Suprapubic skin (tissue), 4 donors: ENCODE data around the gene PREX1. TPM values are rescaled to one million over a fixed set of nuclear protein-coding genes. Genes with fewer than 3 reads are reported as not detected.

Experiments used
- DNase-seq, 2 donors: peaks; one replicate each; pipeline ENCODE4 v3.0.0-alpha.2; 2019; ENCODE audit warnings: low spot score in 2 of 2
- H3K27ac ChIP-seq: fragments of 200-600 bp; sonication (generic); one replicate; pipeline ENCODE4 v1.5.1; 2019
- H3K27me3 ChIP-seq: fragments of 200-600 bp; sonication (generic); one replicate; pipeline ENCODE4 v1.5.1; 2019
- H3K36me3 ChIP-seq: fragments of 200-600 bp; sonication (generic); one replicate; pipeline ENCODE4 v1.5.1; 2019
- H3K4me1 ChIP-seq: fragments of 200-600 bp; sonication (generic); one replicate; pipeline ENCODE4 v1.5.1; 2019
- H3K4me3 ChIP-seq: fragments of 200-600 bp; sonication (generic); one replicate; pipeline ENCODE4 v1.5.1; 2019; ENCODE audit warnings: mild to moderate bottlenecking
- H3K9me3 ChIP-seq: fragments of 200-600 bp; sonication (generic); one replicate; pipeline ENCODE4 v1.5.1; 2019
- EP300 ChIP-seq: sonication (generic); formaldehyde crosslinking; IDR thresholded peaks from one replicate; pipeline ENCODE4 v1.6.1; 2017; ENCODE audit warnings: antibody characterized with exemption
- POLR2A ChIP-seq, 2 donors: fragments of 450-650 bp; IDR thresholded peaks; one replicate each; pipeline ENCODE4 v1.6.1; 2017; ENCODE audit warnings: antibody characterized with exemption in 2 of 2, mild to moderate bottlenecking in 2 of 2, moderate library complexity in 2 of 2
- POLR2AphosphoS5 ChIP-seq, 3 donors: sonication (generic); formaldehyde crosslinking; IDR thresholded peaks; one replicate each; pipeline ENCODE4 v1.6.1; 2017; ENCODE audit warnings: antibody characterized with exemption in 3 of 3
- WGBS: methylation state at CpG from one replicate; pipeline ENCODE4 v1.1.5; 2018; 5-methylcytosine and 5-hydroxymethylcytosine counted together
- total RNA-seq, 4 donors: library from RNA; depleted of rRNA; stranded (reverse); fragments of >200 nt; gene quantifications; one replicate each; pipeline ENCODE4 v1.1.0, GENCODE V29; 2016
- TF ChIP-seq, protein P1 (sequence below), 2 donors: fragments of 200-600 bp in 1 of 2; fragments of 450-650 bp in 1 of 2; sonication (generic) in 1 of 2; IDR thresholded peaks; one replicate each; pipeline ENCODE4 v1.5.1; 2016 to 2019; ENCODE audit warnings: antibody characterized with exemption in 2 of 2, mild to moderate bottlenecking in 1 of 2, moderate library complexity in 1 of 2

PREX1 gene
- total RNA-seq, 4 donors from 2014 or later, result 4.7 to 15.1 (median 10.2) TPM

DNA sequence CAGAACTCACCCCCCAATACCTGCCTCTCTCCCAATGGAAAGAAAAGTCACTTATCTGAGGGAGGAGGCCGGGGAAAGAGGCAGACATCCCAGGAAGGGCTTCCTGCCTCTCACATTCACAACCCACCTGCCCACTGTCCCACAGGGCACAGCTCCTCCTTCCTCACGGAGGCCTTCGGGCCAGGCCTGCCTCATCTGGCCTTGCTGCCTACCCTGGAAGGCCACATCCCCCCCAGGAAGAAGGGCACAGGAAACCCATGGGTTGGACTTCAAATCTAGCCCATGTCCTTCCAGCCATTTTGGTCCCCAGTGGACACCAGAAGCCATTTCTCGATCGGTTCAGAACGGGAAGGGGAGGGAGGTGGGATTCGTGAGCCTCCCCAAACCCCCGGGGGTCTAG lies 162.0 kb downstream of the PREX1 start:
- Histone ChIP-seq H3K27me3 (no peaks in the 10 kb centered on the region), H3K9me3 (no peaks in the 10 kb centered on the region), H3K4me3 (no peak overlapping the region), H3K4me1 (no peaks in the 10 kb centered on the region), H3K27ac (no peak overlapping the region), H3K36me3 (no peaks in the 10 kb centered on the region)
- no peak for DNase-seq
- TF ChIP-seq, protein P1, sequence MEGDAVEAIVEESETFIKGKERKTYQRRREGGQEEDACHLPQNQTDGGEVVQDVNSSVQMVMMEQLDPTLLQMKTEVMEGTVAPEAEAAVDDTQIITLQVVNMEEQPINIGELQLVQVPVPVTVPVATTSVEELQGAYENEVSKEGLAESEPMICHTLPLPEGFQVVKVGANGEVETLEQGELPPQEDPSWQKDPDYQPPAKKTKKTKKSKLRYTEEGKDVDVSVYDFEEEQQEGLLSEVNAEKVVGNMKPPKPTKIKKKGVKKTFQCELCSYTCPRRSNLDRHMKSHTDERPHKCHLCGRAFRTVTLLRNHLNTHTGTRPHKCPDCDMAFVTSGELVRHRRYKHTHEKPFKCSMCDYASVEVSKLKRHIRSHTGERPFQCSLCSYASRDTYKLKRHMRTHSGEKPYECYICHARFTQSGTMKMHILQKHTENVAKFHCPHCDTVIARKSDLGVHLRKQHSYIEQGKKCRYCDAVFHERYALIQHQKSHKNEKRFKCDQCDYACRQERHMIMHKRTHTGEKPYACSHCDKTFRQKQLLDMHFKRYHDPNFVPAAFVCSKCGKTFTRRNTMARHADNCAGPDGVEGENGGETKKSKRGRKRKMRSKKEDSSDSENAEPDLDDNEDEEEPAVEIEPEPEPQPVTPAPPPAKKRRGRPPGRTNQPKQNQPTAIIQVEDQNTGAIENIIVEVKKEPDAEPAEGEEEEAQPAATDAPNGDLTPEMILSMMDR (IDR thresholded peaks at IDR 0.05), result no peak
- TF ChIP-seq POLR2A (IDR thresholded peaks at IDR 0.05) (no peak), POLR2AphosphoS5 (IDR thresholded peaks at IDR 0.05) (no peak), EP300 (no peak)
- 96% methylated on average over 3 of the region's 8 CpGs for WGBS

DNA sequence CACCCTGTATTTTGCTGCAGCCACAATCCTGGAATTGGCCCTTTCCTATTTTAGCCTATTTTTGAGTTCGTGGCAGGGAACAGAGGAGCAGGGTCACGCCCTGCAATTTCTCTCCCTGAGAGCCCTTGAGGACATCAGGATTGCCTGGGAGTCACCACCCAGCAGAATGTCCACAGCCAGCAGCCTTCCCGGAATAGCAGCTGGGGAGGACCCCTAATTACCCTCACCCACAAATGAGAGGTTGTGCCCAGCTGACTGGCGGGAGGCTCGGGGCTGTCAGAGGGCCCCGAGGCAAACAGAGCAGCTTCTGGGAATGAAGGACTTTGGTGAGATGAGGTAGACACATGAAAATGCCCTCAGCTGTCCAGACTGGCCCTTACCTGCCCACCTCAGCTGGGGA lies 165.1 kb downstream of the PREX1 start:
- 78% methylated on average over 4 of the region's 6 CpGs for WGBS
- Histone ChIP-seq H3K4me3 (no peak overlapping the region), H3K4me1 (peaks cover 20% of the 10 kb centered on the region), H3K9me3 (no peaks in the 10 kb centered on the region), H3K27me3 (no peaks in the 10 kb centered on the region), H3K36me3 (no peaks in the 10 kb centered on the region), H3K27ac (no peak overlapping the region)
- DNase-seq, result no peak
- TF ChIP-seq POLR2A (IDR thresholded peaks at IDR 0.05) (no peak), POLR2AphosphoS5 (IDR thresholded peaks at IDR 0.05) (no peak), EP300 (no peak)
- TF ChIP-seq, protein P1 (IDR thresholded peaks at IDR 0.05), result no peak

DNA sequence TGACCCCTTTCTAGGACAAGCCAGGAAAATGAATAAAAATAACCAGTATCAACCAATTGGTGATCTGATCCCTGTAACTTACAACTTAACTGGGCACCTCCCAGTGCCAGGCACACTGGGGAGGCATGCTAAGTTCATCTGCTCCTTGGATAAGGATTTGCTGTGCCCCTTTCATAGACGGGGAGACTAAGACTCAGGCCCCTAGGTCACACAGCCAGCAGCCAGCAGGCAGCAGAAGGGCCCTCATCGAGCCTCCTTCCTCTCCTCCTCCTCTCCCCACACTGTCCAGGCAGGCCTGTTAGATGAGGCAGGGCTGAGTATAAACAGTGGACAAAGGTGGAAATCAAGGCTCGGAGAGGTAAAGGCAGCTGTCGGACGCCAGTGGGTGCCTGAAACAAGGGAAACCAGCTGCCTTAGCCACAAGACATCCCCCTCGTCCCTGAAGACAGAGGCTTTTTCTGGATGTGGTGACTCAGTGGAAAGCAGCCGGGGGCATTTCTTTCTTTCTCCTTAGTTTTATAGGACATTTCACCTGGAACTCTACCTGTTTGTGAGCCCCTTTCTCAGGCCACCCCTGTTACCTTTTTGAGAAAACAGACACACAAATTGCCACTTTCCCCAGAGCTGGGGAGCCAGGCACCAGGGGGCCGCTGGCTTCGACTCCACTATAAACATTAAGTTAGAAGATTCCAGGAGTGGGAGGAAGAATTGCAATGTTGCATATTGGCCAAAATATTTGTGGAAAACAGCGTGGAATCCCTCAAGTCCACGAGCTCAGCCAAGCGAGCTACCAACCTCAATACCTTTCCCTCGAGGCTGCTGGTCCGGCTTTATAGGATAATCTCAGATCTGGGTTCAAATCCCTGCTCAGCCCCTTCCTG lies 166.0 kb downstream of the PREX1 start:
- 74% methylated on average over 14 of the region's 14 CpGs for WGBS
- no peaks in the 10 kb centered on the region for H3K36me3 ChIP-seq

DNA sequence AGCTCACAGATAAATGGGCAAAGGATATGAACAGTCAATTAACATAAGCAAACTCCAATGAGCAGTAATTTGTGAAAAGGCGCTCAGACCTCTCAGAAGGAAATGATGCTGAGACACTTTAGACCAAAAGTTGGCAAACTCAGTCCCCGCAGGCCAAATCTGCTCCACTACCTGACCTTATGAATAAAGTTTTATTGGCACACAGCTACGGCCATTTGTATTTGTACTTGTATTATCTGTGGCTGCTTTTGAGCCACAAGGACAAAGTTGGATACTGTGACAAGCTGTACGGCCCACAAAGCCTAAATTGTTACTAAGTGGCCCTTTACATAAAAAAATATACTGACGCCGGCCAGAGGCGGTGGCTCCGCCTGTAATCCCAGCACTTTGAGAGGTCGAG lies 167.0 kb downstream of the PREX1 start:
- WGBS, result 94% methylated on average over 9 of the region's 9 CpGs
- Histone ChIP-seq H3K9me3 (no peaks in the 10 kb centered on the region), H3K27ac (no peak overlapping the region), H3K27me3 (no peaks in the 10 kb centered on the region), H3K36me3 (no peaks in the 10 kb centered on the region), H3K4me3 (no peak overlapping the region), H3K4me1 (peaks cover 20% of the 10 kb centered on the region)
- TF ChIP-seq, protein P1 (IDR thresholded peaks at IDR 0.05), result no peak
- no peak for TF ChIP-seq POLR2AphosphoS5 (IDR thresholded peaks at IDR 0.05)
- no peak for DNase-seq

More for the DNA sequence above, 166.0 kb downstream of the PREX1 start:
- Histone ChIP-seq H3K27me3 (no peaks in the 10 kb centered on the region), H3K9me3 (no peaks in the 10 kb centered on the region), H3K4me3 (no peak overlapping the region), H3K4me1 (peaks cover 20% of the 10 kb centered on the region), H3K27ac (no peak overlapping the region)
- DNase-seq, result no peak
- no peak for TF ChIP-seq EP300
- TF ChIP-seq, protein P1 (IDR thresholded peaks at IDR 0.05), result no peak
- TF ChIP-seq POLR2AphosphoS5 (IDR thresholded peaks at IDR 0.05), result no peak
- no peak for TF ChIP-seq POLR2A (IDR thresholded peaks at IDR 0.05)

DNA sequence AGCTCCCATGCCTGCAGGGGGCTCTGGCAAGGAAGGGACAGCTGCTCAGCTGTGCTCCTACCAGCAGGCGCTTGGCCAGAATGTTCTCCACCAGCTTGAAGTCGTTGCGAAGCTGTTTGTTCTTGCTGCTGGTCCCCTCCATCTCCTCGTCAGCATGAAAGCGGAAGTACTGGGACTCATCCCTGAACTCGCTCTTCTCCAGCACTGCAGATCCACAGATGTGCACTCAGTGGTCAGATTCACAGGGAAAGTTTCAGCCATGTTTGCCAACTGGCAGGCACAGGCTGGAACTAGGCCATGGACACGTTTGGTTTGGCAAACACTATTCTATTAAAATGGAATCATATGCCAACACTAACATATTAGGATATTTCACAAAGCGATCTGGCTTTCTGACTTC lies 167.9 kb downstream of the PREX1 start:
- Histone ChIP-seq H3K36me3 (peaks cover 4% of the 10 kb centered on the region), H3K9me3 (no peaks in the 10 kb centered on the region), H3K4me1 (peaks cover 20% of the 10 kb centered on the region), H3K4me3 (no peak overlapping the region), H3K27me3 (no peaks in the 10 kb centered on the region), H3K27ac (no peak overlapping the region)
- DNase-seq, result no peak
- WGBS, result 40% methylated on average over 6 of the region's 8 CpGs
- TF ChIP-seq POLR2A (IDR thresholded peaks at IDR 0.05) (no peak), EP300 (no peak), POLR2AphosphoS5 (IDR thresholded peaks at IDR 0.05) (no peak)
- TF ChIP-seq, protein P1 (IDR thresholded peaks at IDR 0.05), result no peak
